Keratinocyte (primary cell): ENCODE measurements around the gene MTPN.

Experiments
- CTCF ChIP-seq, 3 experiments: IDR thresholded peaks in 1 of 3; conservative IDR thresholded peaks in 1 of 3; optimal IDR thresholded peaks in 1 of 3; 2 replicates in 2 of 3; 3 replicates in 1 of 3; pipeline versions ENCODE3 to v1.5.1; 2011; ENCODE audit warnings: low read length in 3 of 3, mild to moderate bottlenecking in 3 of 3, moderate library complexity in 2 of 3, control low read depth in 1 of 3, inconsistent platforms in 1 of 3; ENCODE audit not compliant: insufficient read depth in 2 of 3; ENCODE audit errors: extremely low read depth in 1 of 3
- EZH2 ChIP-seq: IDR thresholded peaks from one replicate; pipeline ENCODE4 v1.6.1; 2012; ENCODE audit warnings: inconsistent platforms, mild to moderate bottlenecking, low read length, moderate library complexity

DNA sequence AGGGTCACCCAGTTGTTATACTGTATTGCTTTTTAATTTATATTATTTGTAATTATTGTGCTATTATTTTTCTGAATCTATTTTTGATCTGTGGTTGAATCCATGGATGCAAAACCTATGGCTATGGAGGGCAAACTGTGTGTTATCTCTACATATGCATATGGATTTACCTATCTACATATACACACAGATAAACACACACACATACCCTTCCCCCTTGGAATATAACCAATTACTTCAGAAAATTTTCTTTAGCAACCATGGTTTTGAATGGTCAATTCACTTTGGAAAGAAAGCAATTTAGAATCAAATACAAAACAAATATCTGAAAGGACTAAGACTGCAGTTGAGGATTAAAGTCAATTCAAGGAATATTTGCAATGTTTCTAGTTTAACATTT is 39.1 kb downstream of the MTPN start:
- TF ChIP-seq CTCF (optimal IDR thresholded peaks at IDR 0.05 in 1 of 3, IDR thresholded peaks at IDR 0.05 in 1 of 3, conservative IDR thresholded peaks at IDR 0.05 in 1 of 3; ENCODE audit: extremely low read depth in 1 of 3, insufficient read depth in 2 of 3, low read length in 3 of 3), result no peak
- TF ChIP-seq EZH2, result no peak
